Mesodermal cell (in vitro differentiated cells): ENCODE measurements around the gene DHRS11.

Experiments
- H3K27ac ChIP-seq: 2 replicates; pipeline ENCODE4 v1.7.0; 2013; ENCODE audit warnings: mild to moderate bottlenecking, low read depth, low read length, moderate library complexity; ENCODE audit not compliant: severe bottlenecking
- H3K36me3 ChIP-seq: 2 replicates; pipeline ENCODE4 v1.7.1; 2013; ENCODE audit warnings: mild to moderate bottlenecking, low read length, moderate library complexity; ENCODE audit not compliant: control insufficient read depth, insufficient read depth
- H3K4me1 ChIP-seq: one replicate; pipeline ENCODE4 v1.7.1; 2013; ENCODE audit warnings: mild to moderate bottlenecking, low read length; ENCODE audit not compliant: insufficient read depth, control insufficient read depth, poor library complexity, severe bottlenecking
- H3K4me3 ChIP-seq: 2 replicates; pipeline ENCODE4 v1.7.0; 2013; ENCODE audit warnings: low read length, control low read depth, mild to moderate bottlenecking; ENCODE audit not compliant: insufficient read depth, poor library complexity, severe bottlenecking; ENCODE audit errors: extremely low read depth
- H3K9me3 ChIP-seq: 2 replicates; pipeline ENCODE4 v1.7.1; 2013; ENCODE audit warnings: mild to moderate bottlenecking, low read length, moderate library complexity; ENCODE audit not compliant: control insufficient read depth
- WGBS, 2 experiments: methylation state at CpG; one replicate each; pipeline ENCODE4 v1.1.5; 2013; ENCODE audit warnings: missing lambda C conversion rate in 2 of 2; ENCODE audit not compliant: insufficient coverage in 2 of 2; 5-methylcytosine and 5-hydroxymethylcytosine counted together

The DHRS11 gene

DNA sequence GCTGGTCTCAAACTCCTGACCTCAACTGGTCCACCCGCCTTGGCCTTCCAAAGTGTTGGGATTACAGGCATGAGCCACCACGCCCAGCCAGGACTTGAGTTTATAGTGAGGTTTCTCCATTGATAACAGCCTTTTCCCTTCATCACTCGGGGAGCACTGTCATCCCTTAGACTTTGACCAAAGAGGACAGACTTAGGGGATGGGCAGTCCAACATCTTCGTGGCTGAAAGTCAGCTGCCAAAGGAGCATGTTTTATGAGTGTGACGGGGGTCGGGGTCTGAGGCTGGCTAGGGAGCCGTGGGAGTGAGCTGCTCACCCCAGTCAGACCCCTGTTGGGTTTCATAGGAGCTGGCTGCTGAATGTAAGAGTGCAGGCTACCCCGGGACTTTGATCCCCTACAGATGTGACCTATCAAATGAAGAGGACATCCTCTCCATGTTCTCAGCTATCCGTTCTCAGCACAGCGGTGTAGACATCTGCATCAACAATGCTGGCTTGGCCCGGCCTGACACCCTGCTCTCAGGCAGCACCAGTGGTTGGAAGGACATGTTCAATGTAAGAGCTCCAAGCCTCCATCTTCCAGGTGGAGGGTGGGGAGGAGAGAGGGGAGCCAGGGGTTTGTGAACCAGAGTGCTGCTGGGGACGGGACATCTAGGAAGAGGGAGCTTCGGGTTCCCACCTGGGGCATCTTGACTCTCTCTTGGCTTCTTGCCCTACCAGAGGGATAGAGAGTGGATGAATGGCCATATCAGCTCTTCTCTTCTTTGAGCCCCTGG, 3.1 kb downstream of the DHRS11 start:
- no peaks in the 10 kb centered on the region for H3K9me3 ChIP-seq
- H3K4me1 ChIP-seq, result peaks cover 5% of the 10 kb centered on the region
- no peak overlapping the region for H3K4me3 ChIP-seq
- peaks cover 28% of the 10 kb centered on the region for H3K36me3 ChIP-seq
- 89 to 95% methylated on average over 9 to 10 of the region's 13 CpGs for WGBS, 2 experiments
- no peak overlapping the region for H3K27ac ChIP-seq

DNA sequence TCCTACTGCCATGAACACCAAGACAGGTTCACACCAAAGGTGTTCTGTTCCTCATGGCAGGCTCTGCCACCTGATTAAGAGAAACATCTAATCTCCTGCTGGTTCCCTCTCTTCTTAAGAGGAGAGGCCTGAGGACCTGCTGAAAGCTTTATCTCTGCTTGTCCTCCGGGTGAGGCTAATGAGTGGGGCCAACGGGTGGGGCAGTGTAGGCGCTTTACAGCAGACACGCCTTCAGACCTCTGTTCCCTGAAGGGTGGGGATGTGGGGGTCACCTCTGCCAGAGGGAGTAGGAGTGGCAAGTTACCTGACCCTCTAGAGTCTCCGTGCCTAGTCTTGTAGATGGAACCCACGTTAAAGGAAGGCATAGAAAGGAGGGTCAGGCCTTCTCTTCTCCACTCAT, 5.5 kb downstream of the DHRS11 start:
- Histone ChIP-seq H3K36me3 (peaks cover 31% of the 10 kb centered on the region), H3K9me3 (no peaks in the 10 kb centered on the region), H3K4me1 (peaks cover 11% of the 10 kb centered on the region), H3K27ac (no peak overlapping the region), H3K4me3 (no peak overlapping the region)
- WGBS, 2 experiments, result 86 to 96% methylated on average over 5 of the region's 6 CpGs

DNA sequence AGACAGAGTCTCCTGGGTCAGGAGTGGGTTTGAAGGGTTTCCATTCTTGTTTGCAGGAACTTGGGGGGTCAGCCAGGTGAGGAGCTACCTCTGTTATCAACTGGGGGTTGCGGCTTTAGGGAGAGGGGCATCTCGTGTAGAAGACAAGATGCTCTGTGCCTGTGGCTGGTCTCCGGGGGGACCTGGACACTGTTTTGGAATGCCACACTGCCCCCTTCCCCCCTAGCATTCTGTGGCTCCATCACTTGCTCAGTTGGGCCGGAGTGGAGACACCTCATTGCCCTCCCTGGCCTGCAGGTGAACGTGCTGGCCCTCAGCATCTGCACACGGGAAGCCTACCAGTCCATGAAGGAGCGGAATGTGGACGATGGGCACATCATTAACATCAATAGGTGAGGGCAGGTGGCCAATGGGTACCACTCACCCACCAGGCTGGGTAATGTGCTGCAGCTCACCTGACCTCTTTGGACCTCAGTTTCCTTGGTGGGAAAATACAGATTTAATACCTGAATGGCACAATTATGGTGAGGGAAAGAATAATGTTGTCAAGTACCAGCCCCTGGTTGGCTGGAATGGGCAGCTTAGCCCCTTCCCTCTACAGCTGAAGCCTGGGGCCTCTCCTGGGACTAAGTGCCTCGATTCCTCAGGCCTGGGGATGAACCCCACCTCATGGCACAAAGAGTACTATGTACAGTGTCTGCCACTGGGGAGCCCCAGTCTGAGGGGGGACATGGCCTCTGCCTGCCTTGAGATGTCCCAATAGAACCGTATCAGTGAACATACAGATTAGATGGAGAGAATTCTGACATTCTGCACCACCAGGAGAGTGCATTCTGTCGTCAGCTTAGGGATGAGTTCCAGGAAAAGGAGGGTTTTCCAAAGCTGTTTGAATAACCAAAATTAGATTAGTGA, 6.4 kb downstream of the DHRS11 start:
- Histone ChIP-seq H3K9me3 (no peaks in the 10 kb centered on the region), H3K27ac (no peak overlapping the region), H3K4me1 (peaks cover 13% of the 10 kb centered on the region), H3K36me3 (peaks cover 31% of the 10 kb centered on the region), H3K4me3 (no peak overlapping the region)
- WGBS, 2 experiments, result 88 to 95% methylated on average over 9 to 10 of the region's 11 CpGs

DNA sequence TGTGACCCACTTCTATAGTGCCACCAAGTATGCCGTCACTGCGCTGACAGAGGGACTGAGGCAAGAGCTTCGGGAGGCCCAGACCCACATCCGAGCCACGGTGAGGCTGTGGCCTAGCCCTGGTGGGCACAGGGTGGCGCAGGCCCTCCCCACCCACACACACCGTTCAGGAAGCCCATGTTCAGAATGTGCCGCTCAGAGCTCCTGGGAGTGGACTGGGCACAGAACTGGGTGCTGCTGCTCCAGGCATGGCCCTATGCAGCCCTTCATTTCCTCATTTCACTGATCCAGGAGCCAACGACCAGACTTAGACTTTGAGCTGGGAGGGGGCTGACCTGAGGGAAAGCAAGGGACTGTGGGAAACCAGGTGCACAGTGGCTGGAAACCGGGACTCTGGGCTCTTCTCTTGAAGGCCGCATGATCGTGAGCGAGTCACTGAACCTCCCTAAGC, 7.3 kb downstream of the DHRS11 start:
- Histone ChIP-seq H3K4me3 (no peak overlapping the region), H3K9me3 (no peaks in the 10 kb centered on the region), H3K27ac (no peak overlapping the region), H3K36me3 (peaks cover 26% of the 10 kb centered on the region), H3K4me1 (peaks cover 13% of the 10 kb centered on the region)
- 87 to 91% methylated on average over 6 to 10 of the region's 13 CpGs for WGBS, 2 experiments

DNA sequence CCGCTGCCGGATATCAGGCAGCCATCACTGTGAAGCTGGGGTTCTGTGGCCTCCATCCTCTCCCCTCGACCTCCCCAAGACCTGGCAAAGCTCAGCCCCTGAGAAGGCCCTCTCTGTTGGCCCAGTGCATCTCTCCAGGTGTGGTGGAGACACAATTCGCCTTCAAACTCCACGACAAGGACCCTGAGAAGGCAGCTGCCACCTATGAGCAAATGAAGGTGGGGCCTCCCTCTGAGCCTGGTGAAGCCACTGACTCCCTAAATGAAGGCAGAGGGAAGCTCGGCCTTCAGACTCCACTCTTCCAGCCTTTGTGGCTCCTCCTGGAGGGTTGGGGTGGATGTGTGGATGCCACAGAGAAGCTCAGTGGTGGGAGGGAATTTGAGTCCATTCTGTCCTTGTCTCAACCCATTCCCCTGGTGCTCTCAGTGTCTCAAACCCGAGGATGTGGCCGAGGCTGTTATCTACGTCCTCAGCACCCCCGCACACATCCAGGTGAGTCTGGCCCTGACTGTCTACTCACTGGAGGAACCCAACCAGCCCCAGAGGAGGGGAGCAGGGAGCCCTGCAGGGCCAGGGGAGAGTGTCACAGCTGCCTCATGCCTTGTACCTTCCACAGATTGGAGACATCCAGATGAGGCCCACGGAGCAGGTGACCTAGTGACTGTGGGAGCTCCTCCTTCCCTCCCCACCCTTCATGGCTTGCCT, 8.0 kb downstream of the DHRS11 start:
- Histone ChIP-seq H3K4me3 (no peak overlapping the region), H3K4me1 (peaks cover 13% of the 10 kb centered on the region), H3K36me3 (peaks cover 21% of the 10 kb centered on the region), H3K9me3 (no peaks in the 10 kb centered on the region), H3K27ac (no peak overlapping the region)
- 90 to 94% methylated on average over 7 to 9 of the region's 11 CpGs for WGBS, 2 experiments

DNA sequence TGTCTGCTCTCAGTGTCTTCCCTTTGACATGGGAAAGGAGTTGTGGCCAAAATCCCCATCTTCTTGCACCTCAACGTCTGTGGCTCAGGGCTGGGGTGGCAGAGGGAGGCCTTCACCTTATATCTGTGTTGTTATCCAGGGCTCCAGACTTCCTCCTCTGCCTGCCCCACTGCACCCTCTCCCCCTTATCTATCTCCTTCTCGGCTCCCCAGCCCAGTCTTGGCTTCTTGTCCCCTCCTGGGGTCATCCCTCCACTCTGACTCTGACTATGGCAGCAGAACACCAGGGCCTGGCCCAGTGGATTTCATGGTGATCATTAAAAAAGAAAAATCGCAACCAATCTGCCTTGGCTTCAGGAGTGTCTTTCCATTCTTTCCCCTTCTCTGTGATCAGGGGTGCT, 8.8 kb downstream of the DHRS11 start:
- Histone ChIP-seq H3K36me3 (peaks cover 17% of the 10 kb centered on the region), H3K27ac (peak overlapping the region; percentile 65), H3K9me3 (no peaks in the 10 kb centered on the region), H3K4me1 (peaks cover 13% of the 10 kb centered on the region), H3K4me3 (peak overlapping the region; percentile 63)
- 68 to 85% methylated on average over 2 of the region's 3 CpGs for whole genome bisulfite sequencing, 2 experiments

DNA sequence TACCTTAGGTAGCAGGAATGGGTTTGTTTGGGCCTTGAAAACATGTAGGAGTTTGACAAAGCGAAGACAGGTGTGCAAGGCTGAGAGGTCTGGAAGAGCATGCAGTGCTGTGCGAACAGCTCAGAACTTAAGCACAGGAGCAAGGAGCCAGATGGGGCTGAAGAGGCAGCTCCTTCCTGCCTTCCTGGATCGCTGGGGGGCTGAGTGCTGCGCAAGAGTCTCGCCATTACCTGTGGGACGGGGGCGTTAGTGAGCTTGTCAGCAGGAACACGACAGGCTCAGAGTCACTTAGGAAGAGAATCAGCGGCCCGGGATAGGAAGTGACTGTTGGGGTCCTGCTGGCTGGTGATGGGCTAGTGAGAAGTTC, 9.2 kb downstream of the DHRS11 start:
- WGBS, 2 experiments, result 13 to 20% methylated on average over 9 to 10 of the region's 10 CpGs
- Histone ChIP-seq H3K4me1 (peaks cover 13% of the 10 kb centered on the region), H3K9me3 (no peaks in the 10 kb centered on the region), H3K27ac (peak overlapping the region; percentile 65), H3K36me3 (peaks cover 13% of the 10 kb centered on the region), H3K4me3 (peak overlapping the region; percentile 63)

DNA sequence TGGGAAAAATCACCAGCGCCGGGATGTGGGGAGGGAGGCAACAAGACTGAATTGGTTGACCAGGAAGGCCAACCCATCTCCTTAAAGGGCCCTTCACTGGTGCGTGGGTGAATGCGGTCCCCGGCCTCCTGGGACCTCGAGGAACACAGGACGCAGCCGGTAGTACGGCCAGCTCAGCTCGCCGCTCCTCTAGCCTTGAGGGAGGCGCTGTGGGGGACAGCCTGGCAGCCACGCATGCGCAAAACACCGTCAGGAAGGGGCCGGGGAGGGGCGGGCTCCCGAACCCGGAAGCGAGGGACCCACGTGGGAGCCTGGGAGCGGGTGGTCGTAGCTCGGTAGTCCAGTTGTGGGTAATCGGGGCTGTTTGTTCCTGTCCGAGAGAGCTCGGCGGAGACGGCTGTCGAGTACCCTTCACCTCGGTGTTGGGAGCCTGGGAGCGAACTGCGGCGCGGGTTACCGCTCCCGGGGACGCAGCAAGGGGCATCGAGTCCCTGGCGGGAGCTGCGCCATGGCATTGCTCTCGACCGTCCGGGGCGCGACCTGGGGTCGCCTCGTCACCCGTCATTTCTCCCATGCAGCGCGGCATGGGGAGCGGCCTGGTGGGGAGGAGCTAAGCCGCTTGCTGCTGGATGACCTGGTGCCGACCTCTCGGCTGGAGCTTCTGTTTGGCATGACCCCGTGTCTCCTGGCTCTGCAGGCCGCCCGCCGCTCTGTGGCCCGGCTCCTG, 9.8 kb downstream of the DHRS11 start, which contains the start of gene MRM1:
TSS of gene MRM1 (plus strand) at position 281 of the 727 bp plus-strand sequence. CDS start at position 509, 228 bp downstream.
- peaks cover 13% of the 10 kb centered on the region for H3K4me1 ChIP-seq
- H3K9me3 ChIP-seq, result no peaks in the 10 kb centered on the region
- H3K27ac ChIP-seq, result peak within 1 kb of the TSS; percentile 65
- peak within 1 kb of the TSS; percentile 63 for H3K4me3 ChIP-seq
- WGBS, 2 experiments, result 0 to 1% methylated on average over 55 to 58 of the region's 60 CpGs
- peaks cover 13% of the 10 kb centered on the region for H3K36me3 ChIP-seq

DNA sequence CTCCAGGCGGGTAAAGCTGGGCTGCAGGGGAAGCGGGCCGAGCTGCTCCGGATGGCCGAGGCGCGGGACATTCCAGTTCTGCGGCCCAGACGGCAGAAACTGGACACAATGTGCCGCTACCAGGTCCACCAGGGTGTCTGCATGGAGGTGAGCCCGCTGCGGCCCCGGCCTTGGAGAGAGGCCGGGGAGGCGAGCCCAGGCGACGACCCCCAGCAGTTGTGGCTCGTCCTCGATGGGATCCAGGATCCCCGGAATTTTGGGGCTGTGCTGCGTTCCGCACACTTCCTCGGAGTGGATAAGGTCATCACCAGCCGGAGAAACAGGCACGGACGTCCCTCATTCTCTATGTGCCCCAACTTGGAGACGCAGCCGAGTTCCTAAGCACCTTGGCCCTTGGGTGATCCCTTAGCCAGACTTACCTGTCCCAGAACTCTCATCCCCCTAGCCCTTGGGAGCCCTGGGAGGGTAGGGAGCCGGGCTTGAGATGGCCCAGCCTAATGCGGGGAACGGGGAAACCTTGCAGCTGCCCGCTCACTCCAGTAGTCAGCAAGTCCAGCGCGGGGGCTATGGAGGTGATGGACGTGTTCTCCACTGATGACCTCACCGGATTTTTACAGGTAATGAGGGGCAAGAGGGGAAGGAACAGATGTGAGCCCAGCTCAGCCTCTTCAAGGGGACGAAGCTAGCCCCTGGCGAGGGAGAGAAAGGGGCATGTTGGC, 10.5 kb downstream of the DHRS11 start:
- Histone ChIP-seq H3K27ac (peak overlapping the region; percentile 65), H3K9me3 (no peaks in the 10 kb centered on the region), H3K4me3 (peak overlapping the region; percentile 63), H3K4me1 (peaks cover 13% of the 10 kb centered on the region), H3K36me3 (peaks cover 10% of the 10 kb centered on the region)
- WGBS, 2 experiments, result 1 to 2% methylated on average over 33 to 35 of the region's 38 CpGs
